T-helper 2 cell treated with Interferon-gamma antibody and Interleukin-4, amounts not matched to agents 5 μg/mL and 100 μg/mL, for 36 hours (primary cell): ENCODE measurements around the gene IFITM1.
"Not testable (repeated sequence)": the region's sequence is repeated elsewhere in the genome, so short reads cannot be mapped to it uniquely, and the experiment has no call there.

Experiments used
- DNase-seq: peaks from one replicate; pipeline ENCODE4 v3.0.0; 2021; ENCODE audit warnings: low spot score
- H3K27ac Mint-ChIP-seq: one replicate; pipeline ENCODE4 v1.8.0; 2021; ENCODE audit warnings: mild to moderate bottlenecking, mixed read lengths
- H3K27me3 Mint-ChIP-seq: one replicate; pipeline ENCODE4 v1.8.0; 2021; ENCODE audit warnings: low read depth, mixed read lengths
- H3K36me3 Mint-ChIP-seq: one replicate; pipeline ENCODE4 v1.8.0; 2021; ENCODE audit warnings: low read depth, mixed read lengths
- H3K4me1 Mint-ChIP-seq: one replicate; pipeline ENCODE4 v1.8.0; 2021; ENCODE audit warnings: low read depth, mixed read lengths
- H3K4me3 Mint-ChIP-seq: one replicate; pipeline ENCODE4 v1.8.0; 2022; ENCODE audit warnings: mild to moderate bottlenecking, moderate library complexity, mixed read lengths
- H3K9me3 Mint-ChIP-seq: one replicate; pipeline ENCODE4 v1.8.0; 2021; ENCODE audit warnings: mixed read lengths

Gene IFITM1

GRCh38 chr11:316031-316701, 2.3 kb downstream of the IFITM1 start:
- DNase-seq, result no peak
- Mint-ChIP-seq H3K27me3 (no peaks in the 10 kb centered on the region), H3K4me3 (peak overlapping the region; percentile 96), H3K4me1 (peaks cover 32% of the 10 kb centered on the region), H3K36me3 (peaks cover 47% of the 10 kb centered on the region), H3K27ac (peak overlapping the region; percentile 96), H3K9me3 (no peaks in the 10 kb centered on the region)

- peaks cover 46% of the 10 kb centered on the region for H3K36me3 Mint-ChIP-seq
These were observed 3.1 kb downstream of the IFITM1 start for GRCh38 chr11:316891-317301.

GRCh38 chr11:317668-318404, 4.0 kb downstream of the IFITM1 start:
- not testable (repeated sequence) for H3K9me3 Mint-ChIP-seq, H3K27me3 Mint-ChIP-seq, DNase-seq
- peaks cover 22% of the 10 kb centered on the region for H3K4me1 Mint-ChIP-seq
- H3K27ac Mint-ChIP-seq, result peak overlapping the region; percentile 96
- H3K4me3 Mint-ChIP-seq, result peak overlapping the region; percentile 96
- H3K36me3 Mint-ChIP-seq, result peaks cover 44% of the 10 kb centered on the region

More at GRCh38 chr11:316891-317301, 3.1 kb downstream of the IFITM1 start:
- Mint-ChIP-seq H3K4me1 (peaks cover 30% of the 10 kb centered on the region), H3K27ac (peak overlapping the region; percentile 96), H3K27me3 (no peaks in the 10 kb centered on the region), H3K9me3 (no peaks in the 10 kb centered on the region), H3K4me3 (peak overlapping the region; percentile 96)
- no peak for DNase-seq

- peaks cover 43% of the 10 kb centered on the region for H3K36me3 Mint-ChIP-seq
- not testable (repeated sequence) for H3K27ac Mint-ChIP-seq
These were observed 4.7 kb downstream of the IFITM1 start for GRCh38 chr11:318405-319120.

GRCh38 chr11:319121-319887, 5.5 kb downstream of the IFITM1 start:
- H3K4me1 Mint-ChIP-seq, result peaks cover 21% of the 10 kb centered on the region
- H3K4me3 Mint-ChIP-seq, result peak overlapping the region; percentile 74
- H3K36me3 Mint-ChIP-seq, result peaks cover 39% of the 10 kb centered on the region
- not testable (repeated sequence) for DNase-seq, H3K27me3 Mint-ChIP-seq, H3K9me3 Mint-ChIP-seq
- peak overlapping the region; percentile 79 for H3K27ac Mint-ChIP-seq

More at GRCh38 chr11:318405-319120, 4.7 kb downstream of the IFITM1 start:
- H3K4me1 Mint-ChIP-seq, result peaks cover 17% of the 10 kb centered on the region
- H3K27me3 Mint-ChIP-seq, H3K4me3 Mint-ChIP-seq, DNase-seq, H3K9me3 Mint-ChIP-seq: not testable (repeated sequence)

GRCh38 chr11:319888-320273, 6.0 kb downstream of the IFITM1 start:
- Mint-ChIP-seq H3K36me3 (peaks cover 33% of the 10 kb centered on the region), H3K4me3 (peak overlapping the region; percentile 74), H3K27ac (peak overlapping the region; percentile 79), H3K4me1 (peaks cover 25% of the 10 kb centered on the region)
- not testable (repeated sequence) for H3K27me3 Mint-ChIP-seq, H3K9me3 Mint-ChIP-seq, DNase-seq

- H3K27me3 Mint-ChIP-seq, result no peaks in the 10 kb centered on the region
- no peak overlapping the region for H3K4me3 Mint-ChIP-seq
- no peak for DNase-seq
- no peaks in the 10 kb centered on the region for H3K9me3 Mint-ChIP-seq
- peaks cover 46% of the 10 kb centered on the region for H3K4me1 Mint-ChIP-seq
- H3K36me3 Mint-ChIP-seq, result peaks cover 10% of the 10 kb centered on the region
- H3K27ac Mint-ChIP-seq, result no peak overlapping the region
These were observed 10.3 kb downstream of the IFITM1 start for GRCh38 chr11:324156-324555.

- peak overlapping the region; percentile 6 for H3K27ac Mint-ChIP-seq
These were observed 11.0 kb downstream of the IFITM1 start for GRCh38 chr11:324593-325517.

GRCh38 chr11:325796-326591, 12.2 kb downstream of the IFITM1 start:
- Mint-ChIP-seq H3K36me3 (peaks cover 7% of the 10 kb centered on the region), H3K4me3 (peak overlapping the region; percentile 79)

More at GRCh38 chr11:324593-325517, 11.0 kb downstream of the IFITM1 start:
- Mint-ChIP-seq H3K4me3 (peak overlapping the region; percentile 7), H3K36me3 (peaks cover 12% of the 10 kb centered on the region), H3K4me1 (peaks cover 50% of the 10 kb centered on the region)
- not testable (repeated sequence) for DNase-seq, H3K9me3 Mint-ChIP-seq, H3K27me3 Mint-ChIP-seq

GRCh38 chr11:326592-326841, 12.7 kb downstream of the IFITM1 start:
- Mint-ChIP-seq H3K9me3 (no peaks in the 10 kb centered on the region), H3K27ac (peak overlapping the region; percentile 95), H3K4me1 (peaks cover 57% of the 10 kb centered on the region), H3K27me3 (no peaks in the 10 kb centered on the region), H3K4me3 (peak overlapping the region; percentile 79), H3K36me3 (peaks cover 7% of the 10 kb centered on the region)
- DNase-seq, result no peak

More at GRCh38 chr11:325796-326591, 12.2 kb downstream of the IFITM1 start:
- Mint-ChIP-seq H3K27me3 (no peaks in the 10 kb centered on the region), H3K27ac (peak overlapping the region; percentile 95), H3K9me3 (no peaks in the 10 kb centered on the region), H3K4me1 (peaks cover 52% of the 10 kb centered on the region)
- DNase-seq, result no peak

GRCh38 chr11:326842-327580, 13.2 kb downstream of the IFITM1 start:
- peak overlapping the region; percentile 95 for H3K27ac Mint-ChIP-seq
- H3K4me1 Mint-ChIP-seq, result peaks cover 62% of the 10 kb centered on the region
- no peaks in the 10 kb centered on the region for H3K9me3 Mint-ChIP-seq
- peak overlapping the region; percentile 79 for H3K4me3 Mint-ChIP-seq
- peaks cover 8% of the 10 kb centered on the region for H3K36me3 Mint-ChIP-seq
- no peaks in the 10 kb centered on the region for H3K27me3 Mint-ChIP-seq
- DNase-seq, result peak; percentile 67

GRCh38 chr11:327581-327923, 13.7 kb downstream of the IFITM1 start:
- peak overlapping the region; percentile 95 for H3K27ac Mint-ChIP-seq
- H3K4me3 Mint-ChIP-seq, result peak overlapping the region; percentile 79
- H3K4me1 Mint-ChIP-seq, result peaks cover 63% of the 10 kb centered on the region
- H3K36me3 Mint-ChIP-seq, result peaks cover 8% of the 10 kb centered on the region
- no peaks in the 10 kb centered on the region for H3K9me3 Mint-ChIP-seq
- no peak for DNase-seq
- H3K27me3 Mint-ChIP-seq, result no peaks in the 10 kb centered on the region
